HG03442 (cell line): ENCODE measurements around the gene ITGA4.
"Not testable (repeated sequence)": the region's sequence is repeated elsewhere in the genome, so short reads cannot be mapped to it uniquely, and the experiment has no call there.

Source experiments
- ATAC-seq: cut with Tn5 transposase; IDR thresholded peaks from one replicate; pipeline ENCODE4 v1.9.1; 2021; ENCODE audit warnings: mild to moderate bottlenecking, moderate library complexity; ENCODE audit not compliant: unreplicated experiment

Gene ITGA4

GRCh38 chr2:181457121-181457740 is at the start of gene ITGA4:
Gene ITGA4 (plus strand): TSS chr2:181457386. CDS start chr2:181457655, 269 bp downstream.
- ATAC-seq: peak; percentile 70

DNA sequence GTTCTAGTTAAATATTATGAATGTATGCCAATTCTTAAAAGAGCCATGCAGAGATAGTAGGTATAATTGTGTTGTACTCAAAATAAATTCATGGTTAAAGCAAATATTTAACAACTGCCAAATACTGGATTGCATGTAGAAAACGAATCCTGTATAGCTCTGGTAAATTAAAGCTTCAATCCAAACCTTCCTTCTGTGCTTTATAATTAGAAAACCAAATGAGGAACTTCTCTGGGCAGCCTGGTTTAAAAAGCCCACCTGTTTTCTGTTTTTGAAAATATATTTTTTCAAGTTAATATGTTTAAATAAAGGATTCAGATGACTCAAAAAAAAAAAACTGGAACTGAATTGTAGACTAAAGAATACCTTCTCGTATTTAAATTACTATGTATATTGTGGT is 48.3 kb upstream of the ITGA4 start:
- ATAC-seq: no peak

- peak; percentile 85 for ATAC-seq
Observed at GRCh38 chr2:181411105-181411849, 45.9 kb upstream of the ITGA4 start.

GRCh38 chr2:181419129-181419855 is 37.9 kb upstream of the ITGA4 start:
- ATAC-seq: no peak

GRCh38 chr2:181420259-181421130 is 36.7 kb upstream of the ITGA4 start:
- ATAC-seq: no peak

- ATAC-seq: no peak
Observed at GRCh38 chr2:181421131-181421458, 36.1 kb upstream of the ITGA4 start.

GRCh38 chr2:181421464-181421863 is 35.7 kb upstream of the ITGA4 start:
- ATAC-seq: no peak

DNA sequence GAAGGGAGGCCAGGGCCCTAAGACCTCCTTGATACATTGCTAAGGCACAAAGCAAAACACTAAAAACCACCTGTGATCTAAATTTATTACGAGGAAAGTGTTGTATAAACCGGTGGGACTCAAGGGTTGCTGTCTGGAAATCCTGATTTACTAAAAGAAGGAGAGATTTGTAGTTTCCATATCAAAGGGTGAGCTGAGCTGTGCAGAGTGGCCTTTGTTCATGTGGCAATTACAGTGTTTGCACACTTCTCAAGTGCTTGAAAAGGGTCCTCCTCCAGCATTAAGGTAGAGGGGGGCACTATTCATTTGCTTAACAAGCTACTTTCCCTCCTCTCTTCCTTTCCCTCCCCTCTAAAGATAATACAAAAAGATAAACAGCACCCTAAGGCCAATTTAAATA is 30.5 kb upstream of the ITGA4 start:
- no peak for ATAC-seq

DNA sequence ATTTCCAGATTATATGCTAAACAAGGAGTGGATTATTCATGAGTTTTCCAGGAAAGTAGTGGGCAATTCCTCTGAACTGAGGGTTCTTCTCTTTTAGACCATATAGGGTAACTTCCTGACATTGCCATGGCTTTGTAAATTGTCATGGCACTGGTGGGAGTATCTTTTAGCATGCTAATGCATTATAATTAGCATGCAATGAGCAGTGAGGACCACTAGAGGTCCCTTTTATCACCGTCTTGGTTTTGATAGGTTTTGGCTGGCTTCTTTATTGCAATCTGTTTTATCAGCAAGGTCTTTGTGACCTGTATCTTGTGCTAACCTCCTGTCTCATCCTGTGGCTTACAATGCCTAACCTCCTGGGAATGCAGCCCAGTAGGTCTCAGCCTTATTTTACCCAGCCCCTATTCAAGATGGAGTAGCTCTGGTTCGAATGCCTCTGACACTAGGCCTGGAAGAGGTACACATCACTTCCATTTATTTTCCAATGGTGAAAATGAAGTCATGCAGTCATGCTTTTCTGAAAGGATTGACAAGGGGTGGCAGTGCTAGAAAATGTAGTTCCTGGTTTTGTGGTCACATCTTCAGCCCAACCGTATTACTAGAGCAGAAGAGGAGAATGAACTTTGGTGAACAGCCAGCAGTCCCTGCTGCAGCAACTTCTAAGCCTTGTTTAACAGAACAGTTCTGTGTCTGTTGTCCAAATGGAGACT is 26.6 kb upstream of the ITGA4 start:
- no peak for ATAC-seq

DNA sequence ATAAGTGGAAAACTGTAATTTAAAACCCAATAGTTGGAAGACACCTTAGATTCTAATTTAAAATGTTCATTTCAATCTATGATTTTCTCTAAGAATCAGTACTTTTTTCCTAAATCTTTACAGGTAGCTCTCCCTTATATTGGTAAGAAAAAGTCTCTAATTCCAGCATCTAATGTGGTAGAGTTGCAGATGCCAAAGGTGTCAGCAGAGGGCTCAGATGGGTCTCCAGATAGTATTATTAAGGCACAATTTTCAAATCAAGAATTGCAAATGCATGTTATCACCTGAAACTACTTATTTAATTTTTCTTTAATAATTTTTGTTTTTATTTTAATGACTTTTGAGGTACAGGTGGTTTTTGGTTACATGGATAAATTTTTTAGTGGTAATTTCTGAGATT is 25.5 kb upstream of the ITGA4 start:
- ATAC-seq: no peak

DNA sequence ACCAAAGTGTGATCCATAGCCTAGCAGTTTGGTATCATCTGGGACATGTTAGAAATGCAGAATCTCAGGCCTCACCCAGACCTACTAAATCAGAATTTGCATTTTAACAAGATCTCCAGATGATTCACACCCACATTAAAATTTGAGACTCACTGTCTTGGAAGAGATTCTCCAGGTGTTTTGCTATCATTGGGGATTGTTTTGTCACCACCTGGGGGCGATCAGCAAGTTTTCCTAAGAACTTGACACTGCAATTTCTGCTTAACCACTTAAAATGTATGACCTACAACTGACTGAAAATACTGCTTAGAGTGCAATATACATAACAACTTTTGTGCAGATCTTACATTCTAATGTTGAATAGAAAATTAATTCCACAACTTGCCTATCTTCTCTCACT is 18.9 kb upstream of the ITGA4 start:
- ATAC-seq: peak; percentile 46

DNA sequence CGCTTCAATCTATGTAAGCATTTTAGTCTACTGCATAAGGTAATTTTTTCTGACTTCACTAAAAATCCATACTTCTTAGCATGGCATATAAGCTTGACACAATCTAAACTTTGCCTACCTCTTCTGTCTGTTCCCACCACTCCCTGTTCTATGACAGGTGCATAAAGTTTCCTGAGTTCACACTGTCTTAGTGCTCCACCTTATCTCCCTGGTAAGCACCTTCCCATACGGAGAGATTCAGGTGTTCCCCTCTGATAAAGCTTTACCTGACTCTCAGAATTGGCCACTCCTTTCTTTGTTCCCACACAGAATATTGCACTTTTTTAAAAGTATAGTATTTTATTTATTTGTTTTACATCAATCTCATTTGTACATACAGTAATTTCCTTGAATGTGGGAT is 16.8 kb upstream of the ITGA4 start:
- ATAC-seq: no peak

DNA sequence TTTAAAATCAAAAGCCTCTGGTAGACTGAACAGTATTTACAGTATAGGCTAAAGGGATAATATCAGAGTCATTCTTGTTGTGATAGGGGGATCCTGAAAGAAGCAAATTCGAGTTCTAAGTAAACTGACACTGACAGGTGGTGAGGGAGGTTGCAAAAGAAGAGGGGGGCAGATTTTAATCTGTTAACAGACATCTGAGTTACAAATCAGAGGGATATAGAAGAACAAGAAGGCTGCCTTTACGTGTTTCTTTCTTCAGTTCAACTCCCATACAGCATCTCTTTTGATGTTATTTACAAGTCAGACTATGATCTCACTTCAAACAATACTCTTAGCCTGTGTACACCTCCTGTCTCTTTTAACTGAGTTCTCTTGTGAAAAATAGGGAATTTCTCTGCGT is 16.3 kb upstream of the ITGA4 start:
- no peak for ATAC-seq

DNA sequence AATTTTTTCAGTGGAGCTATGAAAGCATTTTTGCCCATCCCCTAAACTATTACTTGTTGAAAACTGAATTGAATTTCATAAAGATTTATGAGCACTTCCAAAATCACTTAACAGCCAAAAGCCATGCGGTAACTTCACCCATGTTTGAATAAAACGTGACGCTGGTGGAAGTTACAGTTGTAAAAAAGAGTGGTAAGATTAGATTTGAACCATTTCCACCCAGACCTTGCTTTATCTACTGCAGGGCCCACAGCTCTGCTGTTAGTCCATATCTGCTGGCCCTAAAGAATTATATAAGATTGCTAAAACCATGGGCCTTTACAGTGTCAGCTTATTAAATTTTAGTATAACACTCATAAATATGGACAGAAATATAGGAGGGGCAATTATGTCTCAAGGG is 15.5 kb upstream of the ITGA4 start:
- ATAC-seq: no peak

- no peak for ATAC-seq
Observed at GRCh38 chr2:181444654-181445053, 12.5 kb upstream of the ITGA4 start.

DNA sequence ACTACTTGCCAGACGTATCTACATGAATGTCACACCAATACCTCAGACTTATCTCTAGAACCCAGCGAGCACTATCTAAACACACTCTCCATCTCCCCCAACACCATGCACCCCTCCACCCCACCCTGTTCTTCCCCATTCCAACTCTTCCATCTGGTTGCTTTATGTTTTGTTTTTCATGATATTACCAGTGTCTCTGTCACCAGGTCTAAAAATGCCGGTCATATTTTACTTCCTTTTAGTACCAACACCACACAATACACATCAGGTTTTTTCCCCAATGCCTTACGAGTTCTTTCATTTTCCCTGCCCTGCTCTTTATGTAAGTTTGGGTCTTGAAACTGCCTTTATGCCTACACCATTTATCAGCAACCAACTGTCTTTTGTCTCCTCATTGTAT is 10.2 kb upstream of the ITGA4 start:
- no peak for ATAC-seq

- not testable (repeated sequence) for ATAC-seq
Observed at GRCh38 chr2:181449278-181449677, 7.9 kb upstream of the ITGA4 start.

DNA sequence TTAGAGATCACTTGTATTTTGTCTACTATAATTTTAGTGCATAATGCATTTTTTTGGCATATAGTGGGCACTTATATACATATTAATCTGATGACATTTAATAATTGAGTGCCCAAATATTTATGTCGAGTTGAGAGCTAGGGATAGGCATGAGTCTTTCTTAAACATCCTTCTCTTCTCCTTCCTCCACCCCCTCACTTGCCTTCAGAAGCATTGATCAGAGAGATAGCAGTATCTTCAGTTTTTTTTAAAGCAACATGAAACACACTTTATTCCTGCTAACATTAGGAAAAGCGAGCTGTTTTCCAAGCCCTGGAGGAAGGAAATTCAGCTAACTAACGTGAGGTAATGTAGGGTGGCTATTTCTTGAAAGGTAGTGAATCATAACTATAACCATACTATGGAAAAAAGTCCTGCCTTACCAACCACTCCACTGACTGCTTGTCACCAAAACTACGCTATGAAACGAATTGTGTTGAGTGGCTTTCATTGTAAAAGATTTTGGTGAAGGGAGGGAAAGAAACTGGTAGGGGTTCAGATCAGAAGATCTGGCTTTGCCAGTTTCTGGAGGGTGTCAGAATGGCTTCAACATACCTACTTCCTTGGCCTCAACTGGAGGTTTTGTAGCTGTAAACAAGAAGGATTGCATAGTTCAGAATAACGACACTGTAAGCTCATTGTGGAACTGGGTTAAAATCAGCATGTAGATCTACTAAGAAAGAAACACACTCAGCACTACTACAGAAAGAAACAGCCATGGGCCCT is 2.3 kb upstream of the ITGA4 start:
- ATAC-seq: no peak

- peak; percentile 75 for ATAC-seq
Observed at GRCh38 chr2:181456660-181457120, 496 bp upstream of the ITGA4 start.
